Activated naive CD4-positive, alpha-beta T cell treated with anti-CD3 and anti-CD28 coated beads, Interleukin-2, amount 10 ng/mL, durations not matched to agents 7 days and 5 days (primary cell): ENCODE data around the gene SERPINB6.

Experiments used
- CTCF ChIA-PET: fragments of 350-600 bp; sonication (Branson Sonifier 250); formaldehyde crosslinking; loops from one replicate; lab custom pipeline; 2021; ENCODE audit warnings: antibody characterized with exemption; lab: Charles Lee
- DNase-seq: peaks from one replicate; pipeline ENCODE4 v3.0.0-alpha.2; 2020
- H3K27ac Mint-ChIP-seq: one replicate; pipeline ENCODE4 v1.8.0; 2021; ENCODE audit warnings: mild to moderate bottlenecking, moderate library complexity, mixed read lengths
- H3K27me3 Mint-ChIP-seq: one replicate; pipeline ENCODE4 v1.8.0; 2021; ENCODE audit warnings: mild to moderate bottlenecking, mixed read lengths
- H3K36me3 Mint-ChIP-seq: one replicate; pipeline ENCODE4 v1.8.0; 2021; ENCODE audit warnings: mixed read lengths
- H3K4me1 Mint-ChIP-seq: one replicate; pipeline ENCODE4 v1.8.0; 2021; ENCODE audit warnings: mixed read lengths
- H3K4me3 Mint-ChIP-seq: one replicate; pipeline ENCODE4 v1.8.0; 2021; ENCODE audit warnings: mild to moderate bottlenecking, moderate library complexity, mixed read lengths
- H3K9me3 Mint-ChIP-seq: one replicate; pipeline ENCODE4 v1.8.0; 2021; ENCODE audit warnings: mixed read lengths

SERPINB6 gene

GRCh38 chr6:2990932-2991506 lies 19.7 kb upstream of the SERPINB6 start:
- Mint-ChIP-seq H3K9me3 (no peaks in the 10 kb centered on the region), H3K36me3 (peaks cover 6% of the 10 kb centered on the region), H3K27ac (peak overlapping the region; percentile 98), H3K27me3 (peaks cover 5% of the 10 kb centered on the region), H3K4me1 (peaks cover 32% of the 10 kb centered on the region), H3K4me3 (peak overlapping the region; percentile 90)
- no peak for DNase-seq
- CTCF ChIA-PET, result interaction anchor here (0.8 to 5.5 kb wide), 6 partner anchors 39 to 200 kb away, joined by 3 to 39 read pairs (median 6); partner anchors contain the start of gene SERPINB1

- Mint-ChIP-seq H3K9me3 (no peaks in the 10 kb centered on the region), H3K27ac (peak overlapping the region; percentile 98), H3K27me3 (peaks cover 10% of the 10 kb centered on the region), H3K4me1 (peaks cover 32% of the 10 kb centered on the region), H3K36me3 (peaks cover 6% of the 10 kb centered on the region), H3K4me3 (peak overlapping the region; percentile 90)
- no peak for DNase-seq
- CTCF ChIA-PET, result interaction anchor here (0.8 to 5.5 kb wide), 15 partner anchors 9 to 225 kb away, joined by 3 to 39 read pairs (median 5); partner anchors contain the start of genes NQO2, RIPK1, SERPINB1 and WRNIP1
Observed at GRCh38 chr6:2990248-2990931, 19.0 kb upstream of the SERPINB6 start.

- DNase-seq, result peak; percentile 86
- Mint-ChIP-seq H3K27me3 (peaks cover 16% of the 10 kb centered on the region), H3K9me3 (no peaks in the 10 kb centered on the region), H3K36me3 (peaks cover 6% of the 10 kb centered on the region), H3K4me1 (peaks cover 32% of the 10 kb centered on the region), H3K4me3 (peak overlapping the region; percentile 90), H3K27ac (peak overlapping the region; percentile 98)
- CTCF ChIA-PET, result interaction anchor here (0.7 to 5.5 kb wide), 22 partner anchors 10 to 224 kb away, joined by 3 to 39 read pairs (median 4); partner anchors contain the start of genes NQO2, RIPK1, SERPINB1 and WRNIP1
Observed at GRCh38 chr6:2989332-2990247, 18.2 kb upstream of the SERPINB6 start.

- CTCF ChIA-PET, result interaction anchor here (0.5 to 5.5 kb wide), 17 partner anchors 34 to 198 kb away, joined by 3 to 39 read pairs (median 5); partner anchors contain the start of gene SERPINB1
- Mint-ChIP-seq H3K27ac (peak overlapping the region; percentile 98), H3K4me3 (peak overlapping the region; percentile 90), H3K9me3 (no peaks in the 10 kb centered on the region), H3K36me3 (peaks cover 6% of the 10 kb centered on the region), H3K4me1 (peaks cover 32% of the 10 kb centered on the region), H3K27me3 (peaks cover 16% of the 10 kb centered on the region)
- DNase-seq, result peak; percentile 84
Observed at GRCh38 chr6:2988426-2989331, 17.3 kb upstream of the SERPINB6 start.

GRCh38 chr6:2988094-2988425 lies 16.7 kb upstream of the SERPINB6 start:
- Mint-ChIP-seq H3K27ac (peak overlapping the region; percentile 98), H3K4me1 (peaks cover 32% of the 10 kb centered on the region), H3K9me3 (no peaks in the 10 kb centered on the region), H3K36me3 (peaks cover 6% of the 10 kb centered on the region), H3K27me3 (peaks cover 21% of the 10 kb centered on the region), H3K4me3 (peak overlapping the region; percentile 87)
- CTCF ChIA-PET, result interaction anchor here (1.0 to 5.5 kb wide), 9 partner anchors 10 to 197 kb away, joined by 3 to 39 read pairs (median 8); no protein-coding TSS in a partner anchor
- DNase-seq, result no peak

- H3K27me3 Mint-ChIP-seq, result peaks cover 34% of the 10 kb centered on the region
- no peaks in the 10 kb centered on the region for H3K9me3 Mint-ChIP-seq
- H3K4me3 Mint-ChIP-seq, result peak overlapping the region; percentile 87
- H3K27ac Mint-ChIP-seq, result peak overlapping the region; percentile 24
- CTCF ChIA-PET, result interaction anchor here (0.6 to 5.5 kb wide), 9 partner anchors 9 to 196 kb away, joined by 3 to 39 read pairs (median 4); no protein-coding TSS in a partner anchor
- H3K4me1 Mint-ChIP-seq, result peaks cover 32% of the 10 kb centered on the region
- H3K36me3 Mint-ChIP-seq, result peaks cover 1% of the 10 kb centered on the region
- DNase-seq, result no peak
Observed at GRCh38 chr6:2986722-2987221, 15.4 kb upstream of the SERPINB6 start.

- DNase-seq, result no peak
- CTCF ChIA-PET, result no interaction called here
- Mint-ChIP-seq H3K27ac (no peak overlapping the region), H3K4me3 (no peak overlapping the region), H3K27me3 (peaks cover 51% of the 10 kb centered on the region), H3K4me1 (peaks cover 21% of the 10 kb centered on the region), H3K36me3 (no peaks in the 10 kb centered on the region), H3K9me3 (no peaks in the 10 kb centered on the region)
Observed at GRCh38 chr6:2984738-2985406, 13.5 kb upstream of the SERPINB6 start.

GRCh38 chr6:2982426-2983117 lies 11.2 kb upstream of the SERPINB6 start:
- Mint-ChIP-seq H3K4me1 (peaks cover 12% of the 10 kb centered on the region), H3K27ac (no peak overlapping the region), H3K9me3 (no peaks in the 10 kb centered on the region), H3K4me3 (no peak overlapping the region), H3K27me3 (peaks cover 61% of the 10 kb centered on the region), H3K36me3 (no peaks in the 10 kb centered on the region)
- DNase-seq, result no peak
- CTCF ChIA-PET, result no interaction called here

GRCh38 chr6:2980465-2980855 lies 9.1 kb upstream of the SERPINB6 start:
- Mint-ChIP-seq H3K4me3 (no peak overlapping the region), H3K4me1 (no peaks in the 10 kb centered on the region), H3K27ac (no peak overlapping the region), H3K27me3 (peaks cover 67% of the 10 kb centered on the region), H3K9me3 (no peaks in the 10 kb centered on the region), H3K36me3 (no peaks in the 10 kb centered on the region)
- CTCF ChIA-PET, result interaction anchor here (1.9 kb wide), 1 partner anchor 28 kb away, joined by 5 read pairs; no protein-coding TSS in a partner anchor
- no peak for DNase-seq

- no peak overlapping the region for H3K4me3 Mint-ChIP-seq
- DNase-seq, result no peak
- no peaks in the 10 kb centered on the region for H3K4me1 Mint-ChIP-seq
- CTCF ChIA-PET, result interaction anchor here (1.9 kb wide), 1 partner anchor 28 kb away, joined by 5 read pairs; no protein-coding TSS in a partner anchor
- H3K27me3 Mint-ChIP-seq, result peaks cover 65% of the 10 kb centered on the region
- H3K36me3 Mint-ChIP-seq, result no peaks in the 10 kb centered on the region
- H3K27ac Mint-ChIP-seq, result no peak overlapping the region
- H3K9me3 Mint-ChIP-seq, result no peaks in the 10 kb centered on the region
Observed at GRCh38 chr6:2979819-2980464, 8.6 kb upstream of the SERPINB6 start.

GRCh38 chr6:2978923-2979322 lies 7.6 kb upstream of the SERPINB6 start:
- Mint-ChIP-seq H3K36me3 (no peaks in the 10 kb centered on the region), H3K27me3 (peaks cover 66% of the 10 kb centered on the region), H3K27ac (no peak overlapping the region), H3K4me3 (no peak overlapping the region), H3K4me1 (no peaks in the 10 kb centered on the region), H3K9me3 (no peaks in the 10 kb centered on the region)
- no peak for DNase-seq
- CTCF ChIA-PET, result interaction anchor here (1.9 kb wide), 1 partner anchor 27 kb away, joined by 5 read pairs; no protein-coding TSS in a partner anchor
